ENCODE data around the gene ATP8B4.

GRCh38 chr15:49953421-49953820 lies 165.6 kb downstream of the ATP8B4 start:
- no peak for TF ChIP-seq CTCF (IDR thresholded peaks at IDR 0.05)
- no peak for TF ChIP-seq POLR2A (IDR thresholded peaks at IDR 0.05)
